Neural cell (in vitro differentiated cells): ENCODE data around the gene PRSS50. TPM values are rescaled to one million over a fixed set of nuclear protein-coding genes. Genes with fewer than 3 reads are reported as not detected.

Source experiments
- H2AFZ ChIP-seq: fragments of 200-600, 300-800 bp; sonication (generic), shearing (Covaris generic); 2 replicates; pipeline ENCODE4 v1.6.0; 2014; ENCODE audit warnings: low read depth, mild to moderate bottlenecking, antibody characterized with exemption, low read length, moderate library complexity
- H3F3A ChIP-seq: fragments of 200-600 bp; shearing (Covaris generic); 2 replicates; pipeline ENCODE4 v1.6.1; 2016; ENCODE audit warnings: mild to moderate bottlenecking, moderate library complexity, mixed read lengths, antibody characterized with exemption, low read length; ENCODE audit not compliant: insufficient read depth, poor library complexity, severe bottlenecking
- H3K27ac ChIP-seq: fragments of 200-600, 300-800 bp; sonication (generic), shearing (Covaris generic); 2 replicates; pipeline ENCODE4 v1.5.1; 2014; ENCODE audit warnings: mild to moderate bottlenecking, low read length, moderate library complexity
- H3K27me3 ChIP-seq: fragments of 300-800, 200-600 bp; sonication (generic), shearing (Covaris generic); 2 replicates; pipeline ENCODE4 v1.6.0; 2014; ENCODE audit warnings: mild to moderate bottlenecking, low read depth, low read length, moderate library complexity; ENCODE audit not compliant: insufficient read depth
- H3K36me3 ChIP-seq: fragments of 300-800, 200-600 bp; sonication (generic), shearing (Covaris generic); 2 replicates; pipeline ENCODE4 v1.5.1; 2014; ENCODE audit warnings: mild to moderate bottlenecking, antibody characterized with exemption, low read length, moderate library complexity; ENCODE audit not compliant: insufficient read depth
- H3K4me2 ChIP-seq: fragments of 300-800, 200-600 bp; sonication (generic), shearing (Covaris generic); 2 replicates; pipeline ENCODE4 v1.6.0; 2014; ENCODE audit warnings: mild to moderate bottlenecking, low read length
- H3K4me3 ChIP-seq: fragments of 300-800, 200-600 bp; sonication (generic), shearing (Covaris generic); 2 replicates; pipeline ENCODE4 v1.5.1; 2014; ENCODE audit warnings: mild to moderate bottlenecking, low read length, moderate library complexity
- H3K79me2 ChIP-seq: fragments of 200-600 bp; shearing (Covaris generic); replicated peaks from 2 replicates; pipeline ENCODE4 v1.6.0; 2014; ENCODE audit warnings: mild to moderate bottlenecking, low read length, moderate library complexity; ENCODE audit not compliant: insufficient read depth
- H3K9ac ChIP-seq: fragments of 300-800, 200-600 bp; sonication (generic), shearing (Covaris generic); 2 replicates; pipeline ENCODE4 v1.6.1; 2016; ENCODE audit warnings: mild to moderate bottlenecking, low read length, mixed read lengths
- H3K9me2 ChIP-seq: fragments of 200-600 bp; shearing (Covaris generic); 2 replicates; pipeline ENCODE4 v1.6.1; 2016; ENCODE audit warnings: mild to moderate bottlenecking, low read length, mixed read lengths; ENCODE audit not compliant: insufficient read depth
- H3K9me3 ChIP-seq: fragments of 200-600, 300-800 bp; sonication (generic), shearing (Covaris generic); 2 replicates; pipeline ENCODE4 v1.6.1; 2016; ENCODE audit warnings: mild to moderate bottlenecking, mixed run types, low read length, moderate library complexity, mixed read lengths
- H4K20me1 ChIP-seq: fragments of 200-600 bp; shearing (Covaris generic); 2 replicates; pipeline ENCODE4 v1.6.1; 2016; ENCODE audit warnings: mild to moderate bottlenecking, mixed run types; ENCODE audit not compliant: insufficient read depth
- CTCF ChIP-seq: fragments of 450-650 bp; IDR thresholded peaks from 2 replicates; pipeline ENCODE4 v1.5.1; 2014; ENCODE audit warnings: antibody characterized with exemption, mild to moderate bottlenecking, moderate library complexity; ENCODE audit not compliant: poor library complexity, severe bottlenecking
- EP300 ChIP-seq: fragments of 450-650 bp; conservative IDR thresholded peaks from 2 replicates; pipeline ENCODE4 v1.6.1; 2014; ENCODE audit warnings: antibody characterized with exemption, mild to moderate bottlenecking, moderate library complexity; ENCODE audit not compliant: poor library complexity, severe bottlenecking
- EZH2 ChIP-seq: fragments of 200-600, 300-800 bp; shearing (Covaris generic), sonication (generic); IDR thresholded peaks from 2 replicates; pipeline ENCODE4 v1.6.1; 2014; ENCODE audit warnings: antibody characterized with exemption, low read length, borderline replicate concordance, mild to moderate bottlenecking; ENCODE audit not compliant: insufficient read depth, poor library complexity, severe bottlenecking
- MXI1 ChIP-seq: fragments of 450-650 bp; conservative IDR thresholded peaks from 2 replicates; pipeline ENCODE4 v1.6.1; 2014; ENCODE audit warnings: antibody characterized with exemption, mild to moderate bottlenecking; ENCODE audit not compliant: poor library complexity, severe bottlenecking
- POLR2AphosphoS5 ChIP-seq: IDR thresholded peaks from 2 replicates; pipeline ENCODE4 v1.6.1; 2012
- RAD21 ChIP-seq: fragments of 450-650 bp; conservative IDR thresholded peaks from 2 replicates; pipeline ENCODE4 v1.6.1; 2014; ENCODE audit warnings: antibody characterized with exemption, mild to moderate bottlenecking, moderate library complexity
- REST ChIP-seq: IDR thresholded peaks from 2 replicates; pipeline ENCODE4 v1.6.1; 2012; ENCODE audit warnings: borderline replicate concordance
- SMC3 ChIP-seq: fragments of 450-650 bp; conservative IDR thresholded peaks from 2 replicates; pipeline ENCODE4 v1.6.1; 2014; ENCODE audit warnings: antibody characterized with exemption, mild to moderate bottlenecking, moderate library complexity; ENCODE audit not compliant: poor library complexity
- TAF1 ChIP-seq: IDR thresholded peaks from 2 replicates; pipeline ENCODE4 v1.6.1; 2012; ENCODE audit warnings: low read depth
- polyA plus RNA-seq: library from polyadenylated mRNA; depleted of rRNA; stranded (reverse); fragments of >200 nt; gene quantifications from 2 replicates; pipeline ENCODE4 v1.2.3, GENCODE V29; 2014

PRSS50 gene
- polyA plus RNA-seq, 1 donor from 2014 or later: not detected

GRCh38 chr3:46675843-46676567 lies 41.7 kb downstream of the PRSS50 start:
- no peak overlapping the region for H2AFZ ChIP-seq
- H3K79me2 ChIP-seq: no peaks in the 10 kb centered on the region
- no peak overlapping the region for H3K27ac ChIP-seq
- TF ChIP-seq RAD21 (no peak), REST (no peak)
- no peaks in the 10 kb centered on the region for H3K27me3 ChIP-seq
- H4K20me1 ChIP-seq: no peaks in the 10 kb centered on the region
- H3K4me2 ChIP-seq: no peak overlapping the region
- H3K36me3 ChIP-seq: no peaks in the 10 kb centered on the region
- H3K9me2 ChIP-seq: no peaks in the 10 kb centered on the region
- no peak overlapping the region for H3K9ac ChIP-seq
- H3K4me3 ChIP-seq: no peak overlapping the region
- H3F3A ChIP-seq: no peaks in the 10 kb centered on the region
- no peaks in the 10 kb centered on the region for H3K9me3 ChIP-seq

GRCh38 chr3:46675426-46675825 lies 42.2 kb downstream of the PRSS50 start:
- TF ChIP-seq MXI1: no peak
- no peak for TF ChIP-seq TAF1
- no peak for TF ChIP-seq POLR2AphosphoS5
- no peak for TF ChIP-seq REST
- no peak for TF ChIP-seq EP300
- no peak for TF ChIP-seq RAD21
- TF ChIP-seq EZH2: no peak
- no peak for TF ChIP-seq CTCF
- no peak for TF ChIP-seq SMC3
- no peaks in the 10 kb centered on the region for H3K27me3 ChIP-seq
- no peaks in the 10 kb centered on the region for H3F3A ChIP-seq
- no peak overlapping the region for H3K4me3 ChIP-seq
- no peaks in the 10 kb centered on the region for H4K20me1 ChIP-seq
- no peak overlapping the region for H2AFZ ChIP-seq
- H3K9ac ChIP-seq: no peak overlapping the region
- no peak overlapping the region for H3K4me2 ChIP-seq
- H3K9me3 ChIP-seq: no peaks in the 10 kb centered on the region
- H3K9me2 ChIP-seq: no peaks in the 10 kb centered on the region
- no peak overlapping the region for H3K27ac ChIP-seq
- no peaks in the 10 kb centered on the region for H3K36me3 ChIP-seq
- no peaks in the 10 kb centered on the region for H3K79me2 ChIP-seq
